CD4-positive, alpha-beta T cell treated with Interleukin-4 for 1 hour (primary cell): ENCODE measurements around the gene ASMTL.
"Not testable (repeated sequence)": the region's sequence is repeated elsewhere in the genome, so short reads cannot be mapped to it uniquely, and the experiment has no call there.

Source experiments
- DNase-seq, 2 donors: peaks; one replicate each; pipeline ENCODE4 v3.0.0-alpha.2; 2020 to 2022

ASMTL gene

DNA sequence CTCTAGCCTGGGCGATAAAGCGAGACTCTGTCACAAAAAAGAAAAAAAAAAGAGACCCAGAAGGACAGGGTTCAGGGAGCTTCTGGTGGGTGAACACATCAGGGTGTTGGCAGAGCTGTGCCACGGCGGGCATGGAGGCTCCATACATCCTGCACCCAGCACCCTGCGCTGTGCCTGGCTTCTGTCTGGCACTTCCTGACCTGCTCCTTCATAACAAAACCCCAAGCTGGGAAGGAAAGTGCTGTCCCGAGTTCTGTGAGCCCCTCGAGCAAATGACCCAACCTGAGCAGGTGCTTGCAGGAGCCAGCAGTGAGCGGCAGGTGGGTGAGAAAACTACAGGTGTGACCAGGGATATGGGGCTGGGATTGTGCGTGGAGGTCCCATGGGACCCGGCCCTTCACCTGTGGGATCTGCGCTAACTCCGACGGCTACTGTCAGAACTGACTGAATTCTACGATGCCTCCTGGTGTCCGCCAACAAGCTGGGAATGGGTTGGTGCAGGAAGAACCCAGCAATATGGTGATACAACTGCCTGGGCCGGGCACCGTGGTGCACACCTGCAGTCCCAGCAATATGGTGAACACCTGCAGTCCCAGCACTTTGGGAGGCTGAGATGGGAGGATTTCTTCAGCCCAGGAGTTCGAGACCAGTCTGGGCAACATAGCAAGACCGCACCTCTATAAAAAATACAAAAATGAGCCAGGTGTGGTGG is 18.9 kb downstream of the ASMTL start:
- no peak for DNase-seq

DNA sequence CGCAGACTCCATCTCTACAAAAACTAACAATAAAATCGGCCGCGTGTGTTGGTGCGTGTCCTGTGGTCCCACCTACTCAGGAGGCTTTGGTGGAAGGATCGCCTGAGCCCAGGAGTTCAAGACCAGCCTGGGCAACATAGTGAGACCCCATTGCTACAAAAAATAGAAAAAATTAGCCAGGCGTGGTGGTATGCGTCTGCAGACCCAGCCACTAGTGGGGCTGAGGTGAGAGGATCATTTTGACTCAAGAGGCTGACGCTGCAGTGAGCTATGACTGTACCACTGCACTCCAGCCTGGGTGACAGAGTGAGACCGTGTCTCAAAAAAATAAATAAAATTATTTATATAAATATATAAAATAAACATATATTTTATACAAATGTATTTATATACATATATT is 22.3 kb downstream of the ASMTL start:
- no peak for DNase-seq

DNA sequence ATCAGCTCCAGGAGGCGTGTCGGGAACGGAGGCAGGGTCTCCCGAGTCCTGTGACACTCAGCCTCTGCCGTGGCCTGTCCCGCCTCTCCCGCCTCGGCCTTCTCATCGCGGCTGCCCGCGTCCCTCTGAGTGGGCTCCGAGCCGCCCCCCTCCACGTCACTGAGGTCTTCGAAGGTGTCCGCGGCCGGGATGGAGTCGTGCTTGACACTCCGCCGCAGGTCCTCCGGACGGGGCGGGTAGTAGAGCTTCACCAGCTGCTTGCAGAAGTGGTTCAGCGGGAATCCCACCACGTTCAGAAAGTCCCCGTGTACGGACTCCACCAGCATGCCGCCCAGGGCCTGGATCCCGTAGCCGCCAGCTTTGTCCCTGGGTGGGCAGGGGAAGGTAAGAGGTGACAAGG is 25.0 kb downstream of the ASMTL start:
- DNase-seq = no peak

DNA sequence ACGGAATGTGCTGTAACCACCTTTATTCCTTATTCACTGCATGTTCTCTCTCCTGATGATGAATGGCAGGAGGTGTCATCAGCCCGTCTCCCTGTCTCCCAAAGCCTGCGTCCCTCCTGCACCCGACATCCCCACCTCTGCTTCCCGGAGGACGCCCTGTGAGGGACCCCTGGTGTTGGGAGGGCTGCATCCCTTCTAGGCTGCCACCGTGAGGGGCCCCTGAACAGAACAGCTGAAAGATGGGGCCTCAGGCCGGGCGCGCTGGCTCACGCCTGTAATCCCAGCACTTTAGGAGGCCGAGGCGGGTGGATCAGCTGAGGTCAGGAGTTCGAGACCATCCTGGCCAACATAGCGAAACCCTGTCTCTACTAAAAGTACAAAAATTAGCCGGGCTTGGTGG is 26.4 kb downstream of the ASMTL start:
- not testable (repeated sequence) for DNase-seq

DNA sequence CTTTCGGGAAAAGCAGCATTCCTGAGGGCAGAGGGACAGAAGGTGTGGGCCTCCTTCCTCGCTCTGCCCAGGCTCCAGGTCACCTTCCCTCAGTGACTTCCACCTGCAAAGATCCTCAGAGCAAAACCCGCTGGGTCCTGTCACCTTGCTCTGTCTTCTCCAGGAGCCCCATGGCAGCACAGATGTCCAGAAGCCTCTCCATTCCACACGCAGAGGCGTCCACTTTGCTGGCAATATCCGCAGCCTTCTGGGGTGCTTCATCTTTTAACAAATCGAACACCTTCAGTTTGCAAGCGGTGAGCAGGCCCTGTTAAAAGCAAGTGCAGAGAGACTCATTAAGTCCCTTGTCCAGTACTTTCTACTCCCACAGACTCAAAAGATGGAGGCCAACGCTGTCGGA is 27.3 kb downstream of the ASMTL start:
- DNase-seq = no peak

DNA sequence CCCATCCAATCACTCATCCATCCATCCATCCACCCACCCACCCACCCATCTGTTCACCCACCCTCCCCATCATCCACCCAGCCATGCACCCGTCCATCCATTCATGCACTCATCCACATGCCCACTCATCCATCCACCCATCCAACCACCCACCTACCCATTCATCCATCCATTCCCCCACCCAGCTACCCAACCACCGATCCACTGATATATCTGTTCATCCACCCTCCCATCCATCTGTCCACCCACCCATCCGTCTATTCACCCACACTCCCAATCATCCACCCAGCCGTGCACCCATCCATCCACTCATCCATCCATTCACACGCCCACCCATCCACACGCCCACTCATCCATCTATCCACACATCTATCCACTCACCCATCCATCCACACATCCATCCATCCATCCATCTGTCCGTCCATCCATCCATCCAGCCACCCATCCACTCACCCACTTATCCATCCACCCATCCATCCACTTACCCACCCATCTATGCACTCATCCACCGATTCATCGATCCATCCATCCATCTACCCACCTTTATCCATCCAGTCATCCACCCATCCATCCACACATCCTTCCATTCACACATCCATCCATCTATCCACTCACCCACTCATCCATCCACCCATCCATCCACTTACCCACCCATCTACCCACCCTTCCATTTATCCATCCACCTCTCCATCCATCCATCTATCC is 28.4 kb downstream of the ASMTL start:
- no peak for DNase-seq

DNA sequence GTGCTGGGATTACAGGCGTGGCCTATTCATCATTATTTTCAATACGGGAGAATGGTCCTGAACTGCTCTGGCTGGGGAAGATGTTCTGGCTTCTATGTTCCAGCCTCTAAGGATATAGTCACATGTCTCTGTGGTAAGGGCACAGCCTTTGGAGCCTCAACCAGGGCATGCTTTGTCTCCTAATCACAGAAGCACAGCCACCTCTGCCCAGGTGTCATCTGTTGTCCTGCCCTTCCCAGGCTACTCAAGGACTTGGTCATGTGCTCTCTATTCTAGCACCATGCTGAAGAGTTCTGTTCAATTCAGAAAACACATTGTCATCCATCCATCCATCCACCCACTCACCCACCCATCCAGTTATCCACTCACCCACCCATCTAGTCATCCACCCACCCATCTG is 29.5 kb downstream of the ASMTL start:
- DNase-seq = no peak

DNA sequence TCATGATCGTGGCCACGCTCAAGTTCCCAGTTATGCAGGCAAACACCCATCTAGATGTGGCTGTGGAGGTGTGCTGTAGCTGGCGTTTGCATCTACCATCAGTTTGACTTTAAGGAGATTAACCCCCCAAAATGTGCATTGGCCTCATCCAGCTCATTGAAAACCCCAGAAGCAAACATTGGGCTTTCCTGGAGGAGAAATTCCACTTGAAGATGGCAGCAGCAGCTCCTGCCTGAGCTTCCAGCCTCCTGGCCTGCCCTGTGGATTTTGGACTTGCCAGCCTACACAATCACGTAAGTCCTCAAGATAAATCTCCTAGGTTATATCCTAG is 30.6 kb downstream of the ASMTL start:
- no peak for DNase-seq

DNA sequence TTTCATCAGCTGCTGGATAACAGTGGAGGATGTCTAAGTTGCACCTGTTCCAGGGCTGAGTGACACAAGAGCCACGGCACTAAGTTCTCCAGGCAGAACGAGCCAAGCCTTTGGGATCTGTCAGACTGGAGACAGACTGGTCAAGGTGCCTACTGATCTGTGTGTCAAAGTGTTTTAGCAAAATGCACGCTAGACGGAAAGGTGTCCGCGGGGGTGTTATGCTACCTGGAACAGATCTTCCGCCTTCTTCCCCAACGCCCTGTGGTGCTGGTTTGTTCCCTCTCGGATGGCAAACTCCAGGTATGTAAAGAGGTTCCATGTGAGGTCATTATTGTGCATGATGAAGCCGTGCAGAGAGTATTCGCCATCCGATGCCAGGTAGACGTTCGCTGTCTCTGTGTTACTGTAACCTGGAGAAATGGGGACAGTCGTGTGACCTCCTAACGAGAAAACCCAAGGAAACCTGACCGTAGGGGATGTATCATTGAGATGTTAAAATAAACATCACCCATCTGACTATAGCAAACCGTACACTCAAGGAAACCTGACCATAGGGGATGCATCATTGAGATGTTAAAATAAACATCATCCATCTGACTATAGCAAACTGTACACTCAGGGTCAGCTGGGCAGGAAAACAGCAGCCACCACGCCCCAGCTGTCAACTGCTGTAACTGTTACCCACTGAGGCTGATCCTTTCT is 31.1 kb downstream of the ASMTL start:
- DNase-seq = no peak

DNA sequence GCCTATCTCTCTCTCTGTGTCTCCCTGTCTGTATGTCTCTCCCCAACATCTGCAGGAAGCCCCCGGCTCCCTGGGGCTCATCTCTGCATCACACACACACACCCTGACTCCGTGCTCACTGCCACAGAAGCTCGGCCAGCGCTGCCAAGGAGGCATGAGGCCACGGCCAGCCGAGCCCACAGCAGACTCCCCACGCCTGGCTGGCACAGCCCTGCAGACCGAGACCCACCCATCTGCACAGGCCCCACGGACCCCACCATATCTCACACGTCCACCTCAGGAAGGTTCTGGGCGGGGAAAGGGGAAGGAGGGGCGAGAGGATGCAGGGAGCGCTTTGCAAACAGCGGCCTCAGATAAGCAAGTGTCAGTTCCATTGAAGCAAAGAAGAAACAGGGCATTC is 32.3 kb downstream of the ASMTL start:
- no peak for DNase-seq

DNA sequence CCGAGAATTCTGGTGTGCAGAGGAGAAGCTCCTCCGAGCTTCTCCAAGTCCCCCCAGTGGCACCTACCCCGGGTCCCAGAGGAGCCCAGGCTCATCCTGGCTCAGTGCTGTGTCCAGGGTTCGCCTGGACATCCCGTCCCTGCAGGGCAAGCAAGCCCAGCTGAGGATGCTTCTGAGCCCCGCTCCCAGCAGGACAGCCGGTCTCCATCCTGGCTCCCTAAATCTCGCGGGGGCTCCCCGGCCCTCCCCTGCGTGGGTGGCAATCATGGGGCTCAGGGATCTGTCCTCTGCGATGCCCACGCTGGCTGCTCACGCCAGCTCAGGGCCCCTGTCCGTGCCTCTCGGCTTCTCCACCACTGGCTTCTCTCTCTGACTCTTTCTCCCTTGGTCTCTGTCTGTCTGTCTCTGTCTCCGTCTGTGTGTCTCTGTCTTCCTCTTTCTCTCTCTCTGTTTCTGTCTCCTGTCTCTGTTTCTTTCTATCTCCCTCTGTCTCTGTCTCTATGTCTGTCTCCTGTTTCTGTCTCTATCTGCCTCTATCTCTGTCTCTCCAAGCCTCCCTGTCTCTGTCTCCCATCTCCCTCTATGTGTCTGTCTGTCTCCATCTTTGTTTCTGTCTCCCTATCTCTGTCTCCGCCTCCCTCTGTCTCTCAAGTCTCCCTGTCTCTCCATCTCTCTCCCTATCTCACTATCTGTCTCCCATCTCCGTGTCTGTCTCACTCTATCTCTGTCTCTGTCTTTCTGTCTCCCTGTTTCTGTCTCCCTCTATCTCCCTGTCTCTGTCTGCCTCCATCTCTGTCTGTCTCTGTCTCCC is 33.0 kb downstream of the ASMTL start:
- no peak for DNase-seq

DNA sequence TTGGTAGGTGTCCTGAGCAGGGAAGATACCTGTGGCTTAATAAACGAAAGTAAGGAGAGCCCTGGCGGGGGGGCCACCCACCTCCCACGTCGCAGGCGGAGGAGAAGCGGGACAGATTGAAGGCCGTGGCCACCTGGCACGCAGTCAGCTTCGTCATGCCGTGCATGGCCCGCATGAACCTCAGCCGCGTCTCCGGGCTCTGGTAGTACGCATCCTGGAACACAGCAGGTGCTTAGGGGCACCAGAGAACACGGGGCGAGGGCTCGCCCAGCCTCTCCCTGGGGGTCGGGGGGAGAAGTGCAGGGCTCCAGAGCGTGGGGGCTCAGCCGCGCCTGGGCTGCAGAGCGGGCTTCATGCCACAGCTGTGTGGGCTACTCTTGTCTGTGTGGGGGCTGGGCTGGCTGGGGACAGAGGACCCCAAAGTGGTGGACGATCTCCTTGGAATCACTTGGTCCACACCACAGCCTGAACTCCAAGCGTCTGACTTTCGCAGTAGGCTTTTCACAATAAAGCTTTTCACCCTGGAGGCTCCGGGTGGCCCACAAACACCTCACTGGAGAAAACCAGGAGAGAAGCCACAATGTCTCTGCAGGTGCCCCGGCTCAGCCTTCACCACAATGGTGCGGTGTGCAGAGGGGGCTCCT is 33.7 kb downstream of the ASMTL start:
- DNase-seq = no peak

DNA sequence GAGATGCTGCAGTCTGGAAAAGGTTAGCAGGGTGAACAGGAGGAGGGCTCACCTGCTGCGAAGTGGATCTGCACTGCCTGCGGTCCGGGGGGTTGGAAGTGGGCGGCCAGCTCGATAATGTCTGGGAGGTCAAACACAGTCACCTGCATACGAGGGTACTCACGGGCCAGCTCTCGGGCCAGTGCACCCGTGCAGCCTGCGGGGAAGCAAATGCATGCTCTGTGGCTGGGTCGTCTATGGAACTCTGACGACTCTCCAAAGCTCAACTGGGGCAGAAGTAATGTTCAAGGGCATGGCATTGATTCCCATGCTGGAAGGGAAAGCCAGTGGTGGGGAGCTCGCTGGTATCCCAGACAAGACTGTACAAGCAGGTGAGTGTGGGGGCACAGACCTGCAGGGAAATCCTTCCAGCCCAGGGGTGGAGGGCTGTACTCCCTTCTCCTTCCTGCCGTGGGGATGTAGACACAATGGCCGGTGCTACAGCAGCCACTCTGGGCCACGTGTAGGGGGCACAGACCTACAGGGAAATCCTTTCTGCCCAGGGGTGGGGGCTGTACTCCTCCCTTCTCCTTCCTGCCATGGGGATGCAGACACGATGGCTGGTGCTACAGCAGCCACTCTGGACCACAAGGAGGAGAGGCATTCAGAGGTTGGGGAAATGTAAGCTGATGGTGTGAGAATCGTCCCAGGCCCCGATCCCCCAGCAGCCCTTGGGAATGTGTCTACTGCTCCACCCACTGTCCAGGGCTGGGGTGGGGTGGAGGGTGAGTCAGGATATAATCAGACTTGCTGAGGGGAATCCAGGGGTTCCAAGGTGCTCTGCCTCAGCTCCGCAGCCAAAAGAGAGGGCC is 34.6 kb downstream of the ASMTL start:
- no peak for DNase-seq

DNA sequence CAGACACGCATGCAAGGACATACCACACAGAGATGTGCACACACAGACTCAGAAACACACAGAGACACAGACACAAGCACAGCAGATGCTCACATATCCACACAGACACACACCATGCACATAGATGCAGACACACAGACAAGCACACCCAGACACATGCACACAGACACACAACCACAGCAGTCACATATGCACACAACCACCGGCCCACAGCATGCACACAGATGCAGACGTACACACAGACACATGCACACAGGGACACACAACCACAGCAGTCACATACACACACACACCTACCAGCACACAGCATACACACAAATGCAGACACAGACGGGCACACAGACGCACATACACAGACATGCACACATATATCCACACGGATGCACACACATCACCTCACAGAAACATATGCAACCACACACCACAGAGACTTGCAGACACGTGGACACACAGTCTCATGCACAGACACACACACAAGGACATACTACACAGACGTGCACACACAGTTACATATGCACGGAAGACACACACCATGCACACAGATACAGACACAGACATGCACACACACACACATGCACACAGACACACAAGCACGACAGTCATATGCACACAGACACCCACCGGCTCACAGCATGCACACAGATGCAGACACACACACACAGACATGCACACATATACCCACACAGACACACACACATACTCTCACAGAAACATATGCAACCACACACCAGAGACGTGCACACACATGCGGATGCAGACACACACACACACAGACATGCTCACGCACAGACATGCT is 35.5 kb downstream of the ASMTL start:
- DNase-seq = no peak

DNA sequence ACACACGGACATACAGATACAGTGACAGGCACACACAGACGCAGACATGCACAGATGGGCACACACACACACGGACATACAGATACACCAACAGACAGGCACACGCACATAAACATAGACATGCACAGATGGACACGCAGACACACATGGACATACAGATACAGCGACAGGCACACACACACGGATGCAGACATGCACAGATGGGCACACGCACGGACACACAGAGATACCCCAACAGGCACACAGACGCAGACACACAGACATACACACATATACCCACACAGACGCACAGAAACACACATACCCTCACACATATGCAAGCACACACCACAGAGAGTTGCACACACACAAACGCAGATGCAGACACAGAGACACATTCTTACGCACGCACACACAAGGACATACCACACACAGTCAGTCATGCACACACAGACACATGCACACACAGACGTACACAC is 36.4 kb downstream of the ASMTL start:
- no peak for DNase-seq

DNA sequence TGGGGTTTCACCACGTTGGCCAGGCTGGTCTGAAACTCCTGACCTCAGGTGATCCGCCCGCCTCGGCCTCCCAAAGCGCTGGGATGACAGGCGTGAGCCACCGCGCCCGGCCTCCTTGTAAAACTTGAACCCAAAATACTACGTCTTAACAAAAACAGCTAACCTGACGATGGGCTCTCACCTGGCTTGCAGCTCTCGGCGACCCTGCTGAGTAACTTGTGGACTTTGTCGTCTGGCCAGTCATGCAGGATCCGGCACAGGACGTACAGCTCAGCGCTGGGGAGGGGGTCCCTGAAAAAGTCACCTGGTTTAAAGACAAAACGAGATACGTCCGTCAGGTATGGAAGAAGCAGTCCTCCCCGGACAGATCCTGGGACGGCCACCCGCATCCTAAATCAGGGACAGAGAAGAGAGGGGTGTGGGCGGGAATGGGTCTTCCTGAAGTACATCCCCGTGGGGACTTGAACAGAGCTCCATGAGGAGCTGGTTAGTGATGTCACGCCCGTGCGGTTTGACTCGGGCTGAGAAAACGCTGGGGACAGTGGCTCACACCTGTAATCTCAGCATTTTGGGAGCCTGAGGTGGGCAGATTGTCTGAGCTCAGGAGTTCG is 40.1 kb downstream of the ASMTL start:
- no peak for DNase-seq

DNA sequence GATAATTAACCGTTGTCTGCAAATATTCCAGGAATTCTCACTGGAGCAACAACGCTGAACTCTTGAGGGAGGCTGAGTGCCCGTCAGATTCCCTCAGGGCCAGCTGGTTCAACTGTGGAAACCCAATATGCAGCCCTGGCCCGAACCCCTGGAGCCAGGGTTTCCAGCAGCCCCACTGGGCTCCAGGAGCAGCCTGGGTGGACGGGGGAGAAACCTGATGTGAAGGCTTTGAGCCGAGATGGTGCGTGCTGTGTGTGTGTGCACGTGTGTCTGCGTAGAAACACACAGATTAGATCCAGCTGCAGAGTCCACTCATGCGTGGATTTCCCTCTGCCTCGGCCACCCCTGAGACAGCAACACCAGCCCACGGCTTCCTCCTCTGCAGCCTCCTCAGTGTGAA is 41.4 kb downstream of the ASMTL start:
- DNase-seq = no peak

DNA sequence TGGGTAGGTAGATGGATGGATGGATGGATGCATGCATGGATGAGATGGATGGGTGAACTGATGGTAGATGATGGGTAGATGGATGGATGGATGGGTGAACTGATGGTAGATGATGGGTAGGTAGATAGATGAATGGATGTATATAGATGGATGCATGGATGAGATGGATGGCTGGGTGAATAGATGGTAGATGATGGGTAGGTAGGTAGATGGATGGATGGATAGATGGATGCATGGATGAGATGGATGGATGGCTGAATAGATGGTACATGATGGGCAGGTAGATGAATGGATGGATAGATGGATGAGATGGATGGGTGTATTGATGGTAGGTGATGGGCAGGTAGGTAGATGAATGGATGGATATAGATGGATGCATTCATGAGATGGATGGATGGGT is 45.7 kb downstream of the ASMTL start:
- no peak for DNase-seq

DNA sequence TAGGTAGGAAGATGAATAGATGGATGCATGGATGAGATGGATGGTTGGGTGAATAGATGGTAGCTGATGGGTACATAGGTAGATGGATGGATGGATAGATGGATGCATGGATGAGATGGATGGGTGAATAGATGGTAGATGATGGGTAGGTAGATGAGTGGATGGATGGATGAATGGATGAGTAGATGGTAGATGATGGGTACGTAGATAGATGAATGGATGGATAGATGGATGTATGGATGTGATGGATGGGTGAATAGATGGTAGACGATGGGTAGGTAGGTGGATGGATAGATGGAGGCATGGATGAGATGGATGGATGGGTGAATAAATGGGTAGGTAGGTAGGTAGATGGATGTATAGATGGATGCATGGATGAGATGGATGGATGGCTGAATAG is 46.9 kb downstream of the ASMTL start:
- not testable (repeated sequence) for DNase-seq

DNA sequence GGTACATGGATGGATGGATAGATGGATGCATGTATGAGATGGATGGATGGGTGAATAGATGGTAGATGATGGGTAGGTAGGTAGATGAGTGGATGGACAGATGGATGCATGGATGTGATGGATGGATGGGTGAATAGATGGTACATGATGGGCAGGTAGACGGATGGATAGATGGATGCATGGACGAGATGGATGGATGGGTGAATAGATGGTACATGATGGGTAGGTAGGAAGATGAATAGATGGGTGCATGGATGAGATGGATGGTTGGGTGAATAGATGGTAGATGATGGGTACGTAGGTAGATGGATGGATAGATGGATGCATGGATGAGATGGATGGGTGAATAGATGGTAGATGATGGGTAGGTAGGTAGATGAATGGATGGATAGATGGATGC is 48.8 kb downstream of the ASMTL start:
- not testable (repeated sequence) for DNase-seq

DNA sequence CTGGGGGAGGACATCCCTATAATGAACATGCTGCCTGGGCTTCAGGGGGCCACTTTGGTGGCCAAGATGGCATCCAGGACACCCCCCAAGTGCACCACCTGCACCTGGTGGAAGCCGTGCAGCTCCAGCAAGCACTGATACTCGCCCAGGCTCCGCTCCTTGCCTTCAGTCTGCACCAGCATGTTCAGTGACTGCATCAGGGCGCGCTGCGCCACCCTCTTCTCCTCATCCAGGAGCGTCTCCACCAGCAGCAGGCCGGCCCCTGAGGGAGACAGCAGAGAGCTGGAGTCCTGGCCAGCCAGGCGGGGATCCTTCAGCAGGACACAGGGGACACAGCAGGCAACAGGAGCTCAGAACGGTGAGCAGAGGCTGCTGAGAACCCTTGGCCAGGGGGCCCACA is 49.5 kb downstream of the ASMTL start:
- DNase-seq = no peak
